NAMALWA (cell line): ENCODE measurements around the gene TBC1D2B.
"Not testable (repeated sequence)": the region's sequence is repeated elsewhere in the genome, so short reads cannot be mapped to it uniquely, and the experiment has no call there.

Experiments
- DNase-seq: peaks from one replicate; pipeline ENCODE4 v3.0.0-alpha.2; 2015; ENCODE audit warnings: low spot score

The TBC1D2B gene

DNA sequence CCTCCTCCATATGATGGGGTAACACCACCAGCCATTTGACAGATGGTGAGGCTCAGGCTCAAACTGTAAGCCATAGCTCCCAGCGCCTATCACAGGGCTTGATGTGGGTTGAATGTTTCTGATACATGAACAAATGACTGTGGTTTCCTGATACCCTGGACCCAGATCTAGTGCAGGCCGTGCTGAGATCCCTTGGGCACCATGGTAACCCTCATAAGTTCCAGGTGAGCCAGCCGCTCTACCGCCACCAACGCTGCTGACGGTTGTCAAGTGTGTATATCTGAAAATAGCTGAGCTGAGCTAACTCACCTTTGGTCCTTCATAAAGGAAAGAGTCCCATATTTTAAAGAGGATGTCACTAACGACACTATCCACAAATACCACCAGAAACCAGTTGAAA, 74.5 kb downstream of the TBC1D2B start:
- DNase-seq = no peak

DNA sequence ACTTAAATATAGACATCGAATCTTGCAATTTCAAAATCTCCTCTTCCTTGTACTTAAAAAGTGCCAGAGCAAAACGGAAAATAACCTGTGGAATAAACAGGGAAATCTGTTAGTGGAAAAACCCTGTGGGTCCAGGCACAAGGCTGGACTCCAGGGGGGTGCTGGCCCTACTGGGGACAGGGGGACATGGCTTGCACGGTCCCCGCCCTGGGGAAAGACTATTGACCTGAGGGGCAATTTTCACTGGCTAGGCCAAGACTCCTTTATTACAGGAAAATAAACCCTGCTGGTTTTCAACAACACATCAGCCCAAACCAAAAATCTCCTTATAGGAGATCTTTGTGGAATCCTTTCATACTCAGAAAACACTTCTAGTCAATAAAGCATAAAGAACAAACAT, 75.9 kb downstream of the TBC1D2B start:
- no peak for DNase-seq

- DNase-seq = no peak
These were observed 76.6 kb downstream of the TBC1D2B start for GRCh38 chr15:78000927-78001249.

GRCh38 chr15:78000091-78000926, 77.2 kb downstream of the TBC1D2B start:
- DNase-seq = peak; percentile 89

GRCh38 chr15:77999486-77999885, 78.0 kb downstream of the TBC1D2B start:
- DNase-seq = no peak

- no peak for DNase-seq
These were observed 78.9 kb downstream of the TBC1D2B start for GRCh38 chr15:77998592-77998991.

DNA sequence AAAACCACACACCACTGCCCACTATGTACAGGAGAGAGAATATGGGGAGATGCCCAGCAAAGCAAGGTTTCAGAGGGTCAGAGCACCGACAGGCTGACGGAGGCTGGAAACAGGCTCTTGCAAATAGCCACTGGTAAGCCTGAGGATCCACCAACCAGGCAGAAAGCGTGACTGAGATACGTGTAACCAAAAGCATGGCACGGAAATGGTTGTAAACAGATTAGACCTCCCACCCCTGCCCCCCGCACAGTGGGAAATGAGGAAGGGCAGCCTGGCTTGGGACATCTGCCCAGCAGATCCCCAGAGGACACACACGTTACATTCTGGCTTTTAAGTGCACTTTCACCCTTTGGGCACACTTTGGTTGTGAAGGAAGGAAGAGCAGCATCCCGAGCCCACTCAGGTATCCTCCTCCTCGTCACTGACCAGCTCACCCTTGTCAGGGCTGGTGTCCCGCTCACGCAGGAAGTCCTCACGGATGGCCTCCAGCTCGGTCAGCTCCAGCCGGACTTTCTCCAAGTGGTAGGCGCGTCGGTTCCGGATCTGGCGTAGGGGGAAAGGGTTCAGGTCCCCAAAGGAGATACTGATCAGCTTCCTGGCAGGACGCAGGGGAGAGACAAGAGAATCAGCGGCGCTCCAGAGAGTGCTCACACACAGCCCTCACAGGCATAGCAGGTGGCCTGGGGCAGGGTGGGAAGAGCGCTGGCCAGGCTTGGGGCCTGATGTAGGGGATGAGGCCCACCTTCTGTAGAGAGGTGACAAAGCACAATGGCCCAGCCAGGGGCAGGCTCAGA, 79.6 kb downstream of the TBC1D2B start:
- not testable (repeated sequence) for DNase-seq

DNA sequence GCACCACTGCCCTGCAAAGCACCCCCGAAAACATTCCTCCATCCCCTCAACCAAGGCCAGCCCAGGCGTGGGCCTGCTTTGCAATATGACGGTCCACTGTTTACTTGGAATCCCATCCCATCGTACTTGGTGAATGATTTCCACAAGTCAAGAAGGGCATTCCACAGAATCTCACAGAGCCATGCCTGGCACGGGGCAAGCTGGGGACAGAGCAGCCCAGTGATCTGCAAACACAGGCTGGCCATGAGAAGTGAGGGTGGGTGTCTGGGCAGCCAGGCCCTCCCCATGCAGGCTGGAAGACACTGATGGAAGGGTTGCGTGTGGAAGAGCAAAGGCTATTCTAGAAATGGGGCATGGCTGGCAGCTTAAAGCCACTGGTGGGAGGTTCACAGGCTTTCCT, 80.3 kb downstream of the TBC1D2B start:
- not testable (repeated sequence) for DNase-seq

DNA sequence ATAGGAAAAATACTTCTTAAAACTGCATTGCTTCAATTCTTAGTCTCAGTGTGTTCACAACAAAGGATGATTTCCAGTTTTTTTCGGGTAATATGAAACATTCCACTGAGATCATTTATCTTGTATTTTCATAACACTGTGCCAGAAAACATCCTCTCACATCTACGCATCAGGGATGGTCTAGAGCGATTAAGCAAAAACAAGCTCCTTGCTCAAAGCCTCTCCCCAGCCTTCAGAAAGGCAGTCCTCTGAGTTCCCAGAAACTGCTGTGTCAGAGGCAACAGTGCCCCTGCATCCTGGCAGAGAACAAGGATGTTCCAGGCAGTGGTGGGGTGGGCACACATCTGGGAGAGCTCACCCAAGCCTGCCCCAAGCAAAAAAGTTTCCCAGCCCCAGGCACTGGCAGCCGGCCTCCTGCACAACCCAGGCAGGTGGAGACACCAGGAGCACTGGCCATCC, 80.8 kb downstream of the TBC1D2B start:
- not testable (repeated sequence) for DNase-seq

DNA sequence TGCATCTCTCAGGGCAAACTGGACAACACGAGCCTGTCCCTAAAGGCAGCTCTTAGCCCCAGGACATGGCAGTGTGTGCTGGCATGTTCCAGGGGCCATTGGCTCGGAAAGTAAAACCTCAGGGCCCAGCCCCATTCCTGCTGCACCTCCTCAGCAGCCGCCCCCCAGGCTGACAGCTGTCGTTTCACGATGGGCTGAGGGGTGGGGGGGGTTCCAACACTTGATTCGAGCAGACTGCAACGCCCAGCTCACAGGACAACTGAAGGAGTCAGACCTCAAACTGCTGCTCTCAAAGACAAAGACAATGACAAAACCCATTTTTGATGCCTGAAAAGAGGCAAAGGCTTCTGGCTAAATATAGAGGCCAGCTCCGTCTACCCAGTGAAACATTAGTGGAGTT, 81.3 kb downstream of the TBC1D2B start:
- DNase-seq = not testable (repeated sequence)

- not testable (repeated sequence) for DNase-seq
These were observed 82.0 kb downstream of the TBC1D2B start for GRCh38 chr15:77995537-77995918.

DNA sequence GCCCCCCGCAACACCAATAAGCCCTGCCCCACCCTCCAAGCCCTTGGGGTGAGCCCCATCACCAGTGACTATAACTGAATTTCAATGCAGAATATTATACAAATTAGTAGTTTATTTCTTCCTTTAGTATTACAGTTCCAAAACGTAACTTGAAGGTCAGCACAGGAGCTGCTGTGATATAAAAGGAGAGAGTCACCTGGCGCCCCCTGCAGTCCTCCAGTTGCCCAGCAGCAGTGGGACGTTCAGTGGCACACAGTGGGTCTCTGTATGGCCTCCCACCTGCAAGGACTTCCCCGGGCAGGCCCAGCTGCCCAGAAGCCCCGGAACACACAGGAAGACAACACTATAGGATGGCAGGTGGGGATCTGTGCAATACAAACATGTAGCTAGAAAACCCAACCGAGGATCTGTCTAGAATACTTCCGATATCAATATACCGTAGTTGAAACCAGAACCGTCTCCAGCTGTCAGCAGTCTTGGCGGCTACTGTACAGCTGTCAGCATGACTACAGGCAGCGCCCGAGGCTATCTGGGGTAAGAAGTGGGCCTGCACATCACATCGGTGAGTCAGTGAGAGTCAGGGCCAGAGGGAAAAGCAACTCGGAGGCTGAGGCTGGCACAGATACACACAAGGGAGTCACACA, 82.5 kb downstream of the TBC1D2B start:
- peak; percentile 74 for DNase-seq

- peak; percentile 89 for DNase-seq
These were observed 83.4 kb downstream of the TBC1D2B start for GRCh38 chr15:77993970-77994693.

- DNase-seq = no peak
These were observed 84.1 kb downstream of the TBC1D2B start for GRCh38 chr15:77993374-77993911.

GRCh38 chr15:77992356-77993222, 84.9 kb downstream of the TBC1D2B start:
- no peak for DNase-seq

GRCh38 chr15:77991658-77992201, 85.8 kb downstream of the TBC1D2B start:
- DNase-seq = not testable (repeated sequence)

DNA sequence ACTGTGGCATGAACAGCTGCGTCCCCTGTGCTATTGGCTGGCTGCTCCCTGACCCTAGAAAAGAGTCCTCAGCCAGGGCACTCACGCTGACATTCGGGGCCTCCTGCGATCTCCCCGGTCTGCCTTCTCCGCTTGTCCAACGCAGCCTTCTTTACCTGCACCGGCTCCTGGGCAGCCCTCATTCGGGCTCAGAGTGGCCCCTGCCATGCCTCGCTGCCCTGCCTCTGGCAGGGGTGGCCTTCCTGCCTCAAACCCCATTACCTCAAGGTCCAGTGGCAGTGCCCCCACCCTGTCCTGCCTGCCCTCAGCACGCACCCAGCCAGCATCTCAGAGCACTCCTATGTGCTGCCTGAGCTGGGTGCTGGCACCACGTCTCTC, 86.5 kb downstream of the TBC1D2B start:
- no peak for DNase-seq

- no peak for DNase-seq
These were observed 88.0 kb downstream of the TBC1D2B start for GRCh38 chr15:77989296-77990143.
